HepG2 (cell line): ENCODE data around the gene ATP5MG. TPM values are rescaled to one million over a fixed set of nuclear protein-coding genes. Genes with fewer than 3 reads are reported as not detected.
A peak's percentile ranks its signal among the peaks of the same experiment; 100 is the strongest.

ENCODE experiments used
- AKAP8 ChIP-seq: sonication (generic); formaldehyde crosslinking; IDR thresholded peaks from 2 replicates; pipeline ENCODE4 v1.5.1; 2020; ENCODE audit warnings: mild to moderate bottlenecking, missing genetic modification reagents
- ARID3A ChIP-seq: IDR thresholded peaks from 2 replicates; pipeline ENCODE4 v1.6.1; 2012; ENCODE audit warnings: low read depth, low read length, improper control_type of control experiment
- ATF7 ChIP-seq, 2 experiments: fragments of 450-650 bp in 1 of 2; sonication (generic) in 1 of 2; formaldehyde crosslinking in 1 of 2; IDR thresholded peaks; 2 replicates each; pipeline versions ENCODE4 v1.4.0 to v1.6.1; 2016 to 2020; ENCODE audit warnings: antibody characterized with exemption in 1 of 2, mild to moderate bottlenecking in 1 of 2, missing genetic modification reagents in 1 of 2
- CREM ChIP-seq, 2 experiments: sonication (generic) in 1 of 2; formaldehyde crosslinking in 1 of 2; IDR thresholded peaks; 2 replicates each; pipeline versions ENCODE4 v1.4.0 to v1.6.1; 2016 to 2020; ENCODE audit warnings: antibody characterized with exemption in 1 of 2, mild to moderate bottlenecking in 1 of 2, missing genetic modification reagents in 1 of 2
- GLMP ChIP-seq: sonication (generic); formaldehyde crosslinking; IDR thresholded peaks from 2 replicates; pipeline ENCODE4 v1.9.0; 2021; ENCODE audit warnings: missing genetic modification reagents, mild to moderate bottlenecking, borderline replicate concordance
- HOXA9 ChIP-seq: sonication (generic); formaldehyde crosslinking; IDR thresholded peaks from 2 replicates; pipeline ENCODE4 v1.8.1; 2022; ENCODE audit warnings: missing genetic modification reagents, mild to moderate bottlenecking, moderate library complexity, borderline replicate concordance
- KDM4B ChIP-seq: sonication (generic); formaldehyde crosslinking; IDR thresholded peaks from 2 replicates; pipeline ENCODE4 v1.4.0; 2020; ENCODE audit warnings: missing genetic modification reagents
- MXD4 ChIP-seq: IDR thresholded peaks from 2 replicates; pipeline ENCODE4 v1.6.1; 2016; ENCODE audit warnings: mild to moderate bottlenecking, missing biosample characterization, missing genetic modification reagents
- NCOR1 ChIP-seq: fragments of 200-600 bp; sonication (generic); IDR thresholded peaks from 2 replicates; pipeline ENCODE4 v1.7.0; 2017; ENCODE audit warnings: antibody characterized with exemption, low read length, borderline replicate concordance
- SCMH1 ChIP-seq: sonication (generic); formaldehyde crosslinking; IDR thresholded peaks from 2 replicates; pipeline ENCODE4 v1.9.0; 2021; ENCODE audit warnings: missing genetic modification reagents, mild to moderate bottlenecking, borderline replicate concordance
- SP4 ChIP-seq: sonication (generic); formaldehyde crosslinking; IDR thresholded peaks from 2 replicates; pipeline ENCODE4 v1.8.1; 2023; ENCODE audit warnings: mild to moderate bottlenecking, missing genetic modification reagents
- TAF1 ChIP-seq: sonication (generic); formaldehyde crosslinking; IDR thresholded peaks from 2 replicates; pipeline ENCODE4 v1.4.0; 2020; ENCODE audit warnings: missing genetic modification reagents
- ZNF280B ChIP-seq: sonication (generic); formaldehyde crosslinking; IDR thresholded peaks from 2 replicates; pipeline ENCODE4 v1.5.0; 2020; ENCODE audit warnings: missing genetic modification reagents, mild to moderate bottlenecking, borderline replicate concordance
- ZNF382 ChIP-seq: sonication (generic); formaldehyde crosslinking; IDR thresholded peaks from 2 replicates; pipeline ENCODE4 v1.5.0; 2020; ENCODE audit warnings: missing genetic modification reagents, mild to moderate bottlenecking, borderline replicate concordance
- ZNF501 ChIP-seq: sonication (generic); formaldehyde crosslinking; IDR thresholded peaks from 2 replicates; pipeline ENCODE4 v1.5.1; 2020; ENCODE audit warnings: mild to moderate bottlenecking, moderate library complexity, missing genetic modification reagents
- ZNF510 ChIP-seq: sonication (generic); formaldehyde crosslinking; IDR thresholded peaks from 2 replicates; pipeline ENCODE4 v1.4.0; 2020; ENCODE audit warnings: low read depth, mild to moderate bottlenecking, missing genetic modification reagents
- ZNF777 ChIP-seq: sonication (generic); formaldehyde crosslinking; IDR thresholded peaks from 2 replicates; pipeline ENCODE4 v1.4.0; 2020; ENCODE audit warnings: missing genetic modification reagents
- ZNF782 ChIP-seq: sonication (generic); formaldehyde crosslinking; IDR thresholded peaks from 2 replicates; pipeline ENCODE4 v1.4.0; 2020; ENCODE audit warnings: missing genetic modification reagents, mild to moderate bottlenecking, borderline replicate concordance
- polyA plus RNA-seq, 8 experiments: library from polyadenylated mRNA; depleted of rRNA in 3 of 8; stranded (reverse) in 7 of 8; unstranded in 1 of 8; fragments of >200 nt; fragmentation: Illumina TruSeq in 4 of 8; extraction: Trizol in 4 of 8; gene quantifications; 2 replicates each; pipeline versions ENCODE4 v1.2.1 to v1.2.3, GENCODE V29; 2011 to 2016; ENCODE audit warnings: low read depth in 4 of 8, missing spikeins in 1 of 8, mixed read lengths in 1 of 8; ENCODE audit not compliant: insufficient read depth in 1 of 8
- total RNA-seq, 5 experiments: library from RNA; depleted of rRNA; stranded (reverse); fragments of >200 nt; fragmentation: Illumina TruSeq; extraction: Trizol; gene quantifications; 2 replicates each; pipeline ENCODE4 v1.2.3, GENCODE V29; 2016; ENCODE audit warnings: low read depth in 1 of 5
- TF ChIP-seq, protein P1 (sequence below): sonication (generic); formaldehyde crosslinking; IDR thresholded peaks from 2 replicates; pipeline ENCODE4 v1.5.1; 2020; ENCODE audit warnings: missing genetic modification reagents, mild to moderate bottlenecking, borderline replicate concordance
- TF ChIP-seq, protein P2 (sequence below): sonication (generic); formaldehyde crosslinking; IDR thresholded peaks from 2 replicates; pipeline ENCODE4 v1.5.0; 2020; ENCODE audit warnings: missing genetic modification reagents, mild to moderate bottlenecking, borderline replicate concordance

Gene ATP5MG
- total and polyA plus RNA-seq, 2 of the 13 experiments (the other 11 are each of a cell fraction or from before 2014, with no cell fraction given), result 260 to 320 TPM

GRCh38 chr11:118401151-118401879 is at the start of gene ATP5MG (continued):
- TF ChIP-seq, protein P1, sequence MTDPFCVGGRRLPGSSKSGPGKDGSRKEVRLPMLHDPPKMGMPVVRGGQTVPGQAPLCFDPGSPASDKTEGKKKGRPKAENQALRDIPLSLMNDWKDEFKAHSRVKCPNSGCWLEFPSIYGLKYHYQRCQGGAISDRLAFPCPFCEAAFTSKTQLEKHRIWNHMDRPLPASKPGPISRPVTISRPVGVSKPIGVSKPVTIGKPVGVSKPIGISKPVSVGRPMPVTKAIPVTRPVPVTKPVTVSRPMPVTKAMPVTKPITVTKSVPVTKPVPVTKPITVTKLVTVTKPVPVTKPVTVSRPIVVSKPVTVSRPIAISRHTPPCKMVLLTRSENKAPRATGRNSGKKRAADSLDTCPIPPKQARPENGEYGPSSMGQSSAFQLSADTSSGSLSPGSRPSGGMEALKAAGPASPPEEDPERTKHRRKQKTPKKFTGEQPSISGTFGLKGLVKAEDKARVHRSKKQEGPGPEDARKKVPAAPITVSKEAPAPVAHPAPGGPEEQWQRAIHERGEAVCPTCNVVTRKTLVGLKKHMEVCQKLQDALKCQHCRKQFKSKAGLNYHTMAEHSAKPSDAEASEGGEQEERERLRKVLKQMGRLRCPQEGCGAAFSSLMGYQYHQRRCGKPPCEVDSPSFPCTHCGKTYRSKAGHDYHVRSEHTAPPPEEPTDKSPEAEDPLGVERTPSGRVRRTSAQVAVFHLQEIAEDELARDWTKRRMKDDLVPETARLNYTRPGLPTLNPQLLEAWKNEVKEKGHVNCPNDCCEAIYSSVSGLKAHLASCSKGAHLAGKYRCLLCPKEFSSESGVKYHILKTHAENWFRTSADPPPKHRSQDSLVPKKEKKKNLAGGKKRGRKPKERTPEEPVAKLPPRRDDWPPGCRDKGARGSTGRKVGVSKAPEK, result no peak
- TF ChIP-seq ZNF382 (no peak), ZNF280B (CRISPR knock-in tag) (no peak), ARID3A (no peak), CREM (IDR thresholded peaks at IDR 0.05) (peak; percentile 48), CREM (CRISPR knock-in tag; IDR thresholded peaks at IDR 0.05) (no peak), ATF7 (IDR thresholded peaks at IDR 0.05) (no peak), ATF7 (CRISPR knock-in tag; IDR thresholded peaks at IDR 0.05) (no peak), SCMH1 (CRISPR knock-in tag) (no peak), AKAP8 (0 out of 2 replicates have a peak, but pooled peaks have one; percentile 24), ZNF501 (CRISPR knock-in tag) (peak; percentile 64), KDM4B (CRISPR knock-in tag) (0 out of 2 replicates have a peak, but pooled peaks have one; percentile 63), NCOR1 (no peak; the same call in 1 of the 2 replicates), ZNF510 (CRISPR knock-in tag) (no peak; the same call in 1 of the 2 replicates), SP4 (CRISPR knock-in tag) (no peak), ZNF777 (CRISPR knock-in tag) (no peak), MXD4 (CRISPR knock-in tag) (peak; percentile 63; the same call in 1 of the 2 replicates), GLMP (no peak), HOXA9 (CRISPR knock-in tag) (no peak), ZNF782 (CRISPR knock-in tag) (no peak), TAF1 (CRISPR knock-in tag) (peak; percentile 33; the same call in 1 of the 2 replicates)
- TF ChIP-seq, protein P2, sequence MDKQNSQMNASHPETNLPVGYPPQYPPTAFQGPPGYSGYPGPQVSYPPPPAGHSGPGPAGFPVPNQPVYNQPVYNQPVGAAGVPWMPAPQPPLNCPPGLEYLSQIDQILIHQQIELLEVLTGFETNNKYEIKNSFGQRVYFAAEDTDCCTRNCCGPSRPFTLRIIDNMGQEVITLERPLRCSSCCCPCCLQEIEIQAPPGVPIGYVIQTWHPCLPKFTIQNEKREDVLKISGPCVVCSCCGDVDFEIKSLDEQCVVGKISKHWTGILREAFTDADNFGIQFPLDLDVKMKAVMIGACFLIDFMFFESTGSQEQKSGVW, result no peak
